Erythroblast (primary cell): Measurements from ENCODE around the gene IQSEC2.

ENCODE experiments used
- GATA1 ChIP-seq: IDR thresholded peaks from 2 replicates; pipeline ENCODE4 v1.6.1; 2011; ENCODE audit warnings: low read depth, mild to moderate bottlenecking, control low read depth, low read length, moderate library complexity
- POLR2A ChIP-seq: IDR thresholded peaks from 2 replicates; pipeline ENCODE4 v1.6.1; 2011; ENCODE audit warnings: mild to moderate bottlenecking, low read length

- TF ChIP-seq POLR2A, result no peak
- no peak for TF ChIP-seq GATA1
Observed at GRCh38 chrX:53249408-53250042, 31.9 kb downstream of the IQSEC2 start.
